ENCODE measurements around the gene SGCD. TPM values are rescaled to one million over a fixed set of nuclear protein-coding genes. Genes with fewer than 3 reads are reported as not detected.

Gene SGCD
- total RNA-seq, 1 experiment from 2014 or later: not detected

GRCh38 chr5:156758011-156758791 is 431.2 kb downstream of the SGCD start (continued):
- TF ChIP-seq REST (IDR thresholded peaks at IDR 0.05; ENCODE audit: low read depth): no peak
- no peak for TF ChIP-seq TCF7L2 (IDR thresholded peaks at IDR 0.05; ENCODE audit: borderline replicate concordance, extremely low read depth, insufficient read depth, insufficient read length)
- TF ChIP-seq YY1 (IDR thresholded peaks at IDR 0.05; ENCODE audit: extremely low read depth, insufficient replicate concordance, low read depth, low read length): no peak
- no peak for TF ChIP-seq ZFX (IDR thresholded peaks at IDR 0.05)
- TF ChIP-seq POLR2A (IDR thresholded peaks at IDR 0.05; ENCODE audit: borderline replicate concordance, extremely low read depth, insufficient read depth, insufficient read length): no peak

GRCh38 chr5:156759156-156759555 is 432.2 kb downstream of the SGCD start:
- H3K27ac ChIP-seq (ENCODE audit: low read depth, low read length): no peak overlapping the region
- no peak overlapping the region for H2AFZ ChIP-seq (ENCODE audit: low read depth, low read length, poor library complexity, severe bottlenecking)
- intact Hi-C loops (cut with micrococcal nuclease): no loop called here
- no peaks in the 10 kb centered on the region for H3K9me2 ChIP-seq (ENCODE audit: insufficient read depth)
- ChIA-PET POLR2A (no interaction called here), RAD21 (ENCODE audit: low non-redundant PET in 1 of 2, low total read pairs in 2 of 2, uncharacterized antibody in 2 of 2, unreplicated experiment in 2 of 2) (no interaction called here), CTCF (no interaction called here)
- no peaks in the 10 kb centered on the region for H3K9me3 ChIP-seq (ENCODE audit: control insufficient read depth in 1 of 2, insufficient read depth in 1 of 2, low read depth in 1 of 2, low read length in 2 of 2)
- H3K4me2 ChIP-seq (ENCODE audit: low read length): no peak overlapping the region
- H3K9ac ChIP-seq (ENCODE audit: low read length): no peak overlapping the region
- no peaks in the 10 kb centered on the region for H3K27me3 ChIP-seq (ENCODE audit: insufficient read depth, low read length)
- TF ChIP-seq SP1 (IDR thresholded peaks at IDR 0.05; ENCODE audit: low read depth): no peak
- no peak for TF ChIP-seq CTCF (IDR thresholded peaks at IDR 0.05 in 2 of 3, conservative IDR thresholded peaks at IDR 0.05 in 1 of 3; ENCODE audit: borderline replicate concordance in 1 of 3, insufficient read depth in 1 of 3, low read depth in 2 of 3, low read length in 2 of 3)
- TF ChIP-seq TCF7L2 (IDR thresholded peaks at IDR 0.05; ENCODE audit: borderline replicate concordance, extremely low read depth, insufficient read depth, insufficient read length): no peak
- TF ChIP-seq ZNF274 (IDR thresholded peaks at IDR 0.05; ENCODE audit: low read depth, low read length): no peak
- no peak for TF ChIP-seq CBX3 (IDR thresholded peaks at IDR 0.05; ENCODE audit: low read depth)
- no peak for TF ChIP-seq POLR2AphosphoS5 (IDR thresholded peaks at IDR 0.05; ENCODE audit: low read depth, low read length)
- no peaks in the 10 kb centered on the region for H3K79me2 ChIP-seq (ENCODE audit: insufficient read depth, low read length)
- H3K36me3 ChIP-seq (ENCODE audit: control insufficient read depth in 1 of 2, insufficient read depth in 2 of 2, low read length in 2 of 2): no peaks in the 10 kb centered on the region
- no peaks in the 10 kb centered on the region for H3K4me1 ChIP-seq (ENCODE audit: control insufficient read depth in 1 of 2, insufficient read depth in 2 of 2, low read length in 2 of 2)
- DNase-seq (ENCODE audit: low read depth, low spot score): no peak
- no peak overlapping the region for H3K4me3 ChIP-seq (replicated peaks in 1 of 2; ENCODE audit: low read depth in 1 of 2, low read length in 2 of 2)
- H4K20me1 ChIP-seq (ENCODE audit: insufficient read depth): no peaks in the 10 kb centered on the region
- BruUV-seq (replicated peaks): no TSS peak
- ATAC-seq: no peak

Data from HCT116 (cell line).